Mesenchymal stem cell (in vitro differentiated cells and primary cell): ENCODE measurements around the gene F8A2.
"Not testable (repeated sequence)": the region's sequence is repeated elsewhere in the genome, so short reads cannot be mapped to it uniquely, and the experiment has no call there.

Experiments
- DNase-seq: peaks from one replicate; pipeline ENCODE4 v3.0.0-alpha.2; 2013
- H2AFZ ChIP-seq: one replicate; pipeline ENCODE4 v1.6.1; 2013; ENCODE audit warnings: low read depth, mild to moderate bottlenecking, control low read depth, inconsistent platforms, low read length, moderate library complexity
- H2AK5ac ChIP-seq: 2 replicates; pipeline ENCODE4 v1.6.1; 2013; ENCODE audit warnings: low read length, moderate library complexity, mild to moderate bottlenecking, inconsistent platforms; ENCODE audit not compliant: severe bottlenecking
- H2BK120ac ChIP-seq: one replicate; pipeline ENCODE4 v1.6.1; 2013; ENCODE audit warnings: low read depth, mild to moderate bottlenecking, inconsistent platforms, low read length, moderate library complexity
- H2BK12ac ChIP-seq, 2 experiments: one replicate each; pipeline ENCODE4 v1.6.1; 2013; ENCODE audit warnings: inconsistent platforms in 2 of 2, low read length in 2 of 2, mild to moderate bottlenecking in 2 of 2, moderate library complexity in 2 of 2, control low read depth in 1 of 2
- H2BK15ac ChIP-seq: one replicate; pipeline ENCODE4 v1.6.1; 2013; ENCODE audit warnings: mild to moderate bottlenecking, low read depth, inconsistent platforms; ENCODE audit not compliant: poor library complexity, severe bottlenecking
- H2BK5ac ChIP-seq: 2 replicates; pipeline ENCODE4 v1.6.1; 2013; ENCODE audit warnings: low read depth, mild to moderate bottlenecking, low read length, control low read depth, inconsistent platforms; ENCODE audit not compliant: poor library complexity, severe bottlenecking
- H3K14ac ChIP-seq, 2 experiments: one replicate each; pipeline ENCODE4 v1.6.1; 2013; ENCODE audit warnings: inconsistent platforms in 2 of 2, low read length in 2 of 2, control low read depth in 1 of 2, mild to moderate bottlenecking in 1 of 2, moderate library complexity in 1 of 2
- H3K18ac ChIP-seq, 2 experiments: one replicate each; pipeline ENCODE4 v1.6.1; 2013; ENCODE audit warnings: inconsistent platforms in 2 of 2, low read length in 2 of 2, control low read depth in 1 of 2, low read depth in 1 of 2, mild to moderate bottlenecking in 1 of 2
- H3K23ac ChIP-seq, 2 experiments: one replicate each; pipeline ENCODE4 v1.6.1; 2013; ENCODE audit warnings: inconsistent platforms in 2 of 2, low read length in 2 of 2, mild to moderate bottlenecking in 2 of 2, moderate library complexity in 2 of 2, control low read depth in 1 of 2
- H3K27ac ChIP-seq: 2 replicates; pipeline ENCODE4 v1.5.1; 2013; ENCODE audit warnings: mild to moderate bottlenecking, moderate library complexity, low read length, control low read depth, inconsistent platforms; ENCODE audit not compliant: poor library complexity, severe bottlenecking
- H3K27me3 ChIP-seq, 2 experiments: 2 replicates each; pipeline versions ENCODE4 v1.6.1 to v1.7.0; 2013; ENCODE audit warnings: low read length in 2 of 2, mild to moderate bottlenecking in 2 of 2, moderate library complexity in 2 of 2, control low read depth in 1 of 2, inconsistent platforms in 1 of 2; ENCODE audit not compliant: control insufficient read depth in 1 of 2, insufficient read depth in 1 of 2
- H3K36me3 ChIP-seq, 2 experiments: 2 replicates each; pipeline versions ENCODE4 v1.6.1 to v1.7.0; 2013; ENCODE audit warnings: low read length in 2 of 2, control low read depth in 1 of 2, inconsistent platforms in 1 of 2, low read depth in 1 of 2, mild to moderate bottlenecking in 1 of 2; ENCODE audit not compliant: insufficient read depth in 2 of 2, control insufficient read depth in 1 of 2
- H3K4ac ChIP-seq, 2 experiments: one replicate each; pipeline ENCODE4 v1.6.1; 2013; ENCODE audit warnings: inconsistent platforms in 2 of 2, low read length in 2 of 2, mild to moderate bottlenecking in 2 of 2, moderate library complexity in 2 of 2, control low read depth in 1 of 2, low read depth in 1 of 2
- H3K4me1 ChIP-seq: 2 replicates; pipeline ENCODE4 v1.6.1; 2013; ENCODE audit warnings: low read depth, low read length, control low read depth; ENCODE audit not compliant: control insufficient read depth, insufficient read depth
- H3K4me2 ChIP-seq: 2 replicates; pipeline ENCODE4 v1.6.1; 2013; ENCODE audit warnings: low read length, mild to moderate bottlenecking, inconsistent platforms; ENCODE audit not compliant: poor library complexity, severe bottlenecking
- H3K4me3 ChIP-seq, 2 experiments: 2 replicates each; pipeline versions ENCODE4 v1.5.1 to v1.7.0; 2013; ENCODE audit warnings: low read length in 2 of 2, mild to moderate bottlenecking in 2 of 2, control low read depth in 1 of 2, low read depth in 1 of 2; ENCODE audit not compliant: insufficient read depth in 1 of 2
- H3K79me1 ChIP-seq: replicated peaks from 2 replicates; pipeline ENCODE4 v1.6.1; 2013; ENCODE audit warnings: mild to moderate bottlenecking, control low read depth, low read length, inconsistent platforms; ENCODE audit not compliant: poor library complexity, severe bottlenecking
- H3K9ac ChIP-seq: 2 replicates; pipeline ENCODE4 v1.7.0; 2013; ENCODE audit warnings: mild to moderate bottlenecking, low read length, moderate library complexity
- H3K9me3 ChIP-seq: 2 replicates; pipeline ENCODE4 v1.7.0; 2013; ENCODE audit warnings: mild to moderate bottlenecking, low read length; ENCODE audit not compliant: control insufficient read depth
- H4K8ac ChIP-seq: one replicate; pipeline ENCODE4 v1.6.1; 2013; ENCODE audit warnings: inconsistent platforms, mild to moderate bottlenecking, low read length, moderate library complexity
- H4K91ac ChIP-seq: one replicate; pipeline ENCODE4 v1.6.1; 2013; ENCODE audit warnings: mild to moderate bottlenecking, low read length, inconsistent platforms
- WGBS: methylation state at CpG from one replicate; pipeline ENCODE4 v1.1.7; 2013; ENCODE audit warnings: mixed read lengths; 5-methylcytosine and 5-hydroxymethylcytosine counted together

Gene F8A2

DNA sequence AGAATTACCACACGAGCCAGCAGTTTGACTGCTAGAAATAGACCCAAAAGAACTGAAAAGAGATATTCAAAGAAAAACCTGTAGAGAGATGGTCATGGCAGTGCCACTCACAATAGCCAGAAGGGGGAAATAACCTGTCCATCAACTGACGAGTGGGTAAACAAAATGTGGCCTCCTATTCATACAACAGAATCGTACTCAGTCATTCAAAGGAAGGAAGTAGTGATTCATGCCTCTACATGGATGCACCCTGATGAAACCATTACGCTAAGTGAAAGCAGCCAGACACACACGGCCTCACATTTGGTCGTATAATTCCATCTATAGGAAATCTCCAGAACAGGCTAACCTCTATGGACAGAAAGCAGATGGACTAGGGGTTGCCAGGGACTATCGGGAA is 2.1 kb upstream of the F8A2 start:
- not testable (repeated sequence) for H2AK5ac ChIP-seq, H3K79me1 ChIP-seq, H3K4me2 ChIP-seq, H3K4me3 ChIP-seq, H3K18ac ChIP-seq, H2AFZ ChIP-seq, H3K9ac ChIP-seq, H3K36me3 ChIP-seq, H4K8ac ChIP-seq, H3K4me1 ChIP-seq, H2BK15ac ChIP-seq, H3K4ac ChIP-seq, H3K27ac ChIP-seq, H2BK120ac ChIP-seq, DNase-seq, H2BK5ac ChIP-seq, H4K91ac ChIP-seq, H3K9me3 ChIP-seq, H3K23ac ChIP-seq, H2BK12ac ChIP-seq, H3K27me3 ChIP-seq, H3K14ac ChIP-seq
- no CpG with 5 or more reads among the region's 7 CpGs for WGBS

DNA sequence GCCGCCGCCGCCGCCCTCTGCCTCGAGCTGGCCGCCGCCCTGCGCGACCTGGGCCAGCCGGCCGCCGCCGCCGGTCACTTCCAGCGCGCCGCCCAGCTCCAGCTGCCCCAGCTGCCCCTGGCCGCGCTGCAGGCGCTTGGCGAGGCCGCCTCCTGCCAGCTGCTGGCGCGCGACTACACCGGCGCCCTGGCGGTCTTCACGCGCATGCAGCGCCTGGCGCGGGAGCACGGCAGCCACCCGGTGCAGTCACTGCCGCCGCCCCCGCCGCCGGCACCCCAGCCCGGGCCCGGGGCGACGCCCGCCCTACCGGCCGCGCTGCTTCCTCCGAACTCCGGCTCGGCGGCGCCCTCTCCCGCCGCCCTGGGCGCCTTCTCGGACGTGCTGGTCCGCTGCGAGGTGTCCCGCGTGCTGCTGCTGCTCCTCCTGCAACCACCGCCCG is 653 bp downstream of the F8A2 start:
- not testable (repeated sequence) for H3K4ac ChIP-seq, H2BK120ac ChIP-seq, H2AFZ ChIP-seq, H4K8ac ChIP-seq, H3K18ac ChIP-seq, H2AK5ac ChIP-seq, H3K4me2 ChIP-seq, H3K79me1 ChIP-seq, H3K9me3 ChIP-seq, H3K4me3 ChIP-seq, H4K91ac ChIP-seq, H2BK15ac ChIP-seq, DNase-seq, H3K27ac ChIP-seq, H3K9ac ChIP-seq, H3K4me1 ChIP-seq, H2BK5ac ChIP-seq, H3K36me3 ChIP-seq, H3K14ac ChIP-seq, H3K23ac ChIP-seq, H3K27me3 ChIP-seq, H2BK12ac ChIP-seq
- WGBS = no CpG with 5 or more reads among the region's 64 CpGs

DNA sequence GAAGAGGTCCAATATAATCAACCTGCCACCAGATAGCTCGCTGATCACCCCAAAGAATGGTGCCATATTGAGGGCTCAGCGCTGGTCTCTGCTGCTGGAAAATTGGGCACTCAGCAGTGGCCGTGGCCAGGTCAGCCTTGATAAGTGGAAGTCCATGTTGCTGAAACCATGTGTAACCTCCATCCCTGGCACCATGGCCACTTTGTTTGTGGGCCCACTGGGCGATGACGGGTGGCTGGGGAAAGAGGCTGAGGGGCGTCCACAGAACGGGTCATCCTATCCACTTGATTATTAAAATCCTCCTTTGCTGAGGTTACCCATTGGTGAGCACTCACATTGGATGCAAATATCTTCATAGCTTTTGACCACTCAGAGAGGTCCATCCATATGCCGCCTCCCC is 7.7 kb downstream of the F8A2 start:
- Histone ChIP-seq H2BK5ac (no peak overlapping the region), H3K4me1 (no peaks in the 10 kb centered on the region), H3K36me3 (peaks cover 0 to 5% of the 10 kb centered on the region in 2 experiments), H3K4me3 (no peak overlapping the region), H3K23ac (no peak overlapping the region), H3K14ac (no peak overlapping the region), H3K18ac (no peak overlapping the region), H2BK12ac (no peak overlapping the region), H3K9me3 (peaks cover 6% of the 10 kb centered on the region), H3K27me3 (no peaks in the 10 kb centered on the region), H4K91ac (no peak overlapping the region), H2AK5ac (no peak overlapping the region), H4K8ac (no peak overlapping the region), H3K4ac (no peak overlapping the region), H3K79me1 (no peaks in the 10 kb centered on the region), H3K9ac (no peak overlapping the region), H3K4me2 (no peak overlapping the region), H2AFZ (no peak overlapping the region), H2BK120ac (no peak overlapping the region), H3K27ac (no peak overlapping the region), H2BK15ac (no peak overlapping the region)
- WGBS = 98% methylated on average over 8 of the region's 8 CpGs
- no peak for DNase-seq

DNA sequence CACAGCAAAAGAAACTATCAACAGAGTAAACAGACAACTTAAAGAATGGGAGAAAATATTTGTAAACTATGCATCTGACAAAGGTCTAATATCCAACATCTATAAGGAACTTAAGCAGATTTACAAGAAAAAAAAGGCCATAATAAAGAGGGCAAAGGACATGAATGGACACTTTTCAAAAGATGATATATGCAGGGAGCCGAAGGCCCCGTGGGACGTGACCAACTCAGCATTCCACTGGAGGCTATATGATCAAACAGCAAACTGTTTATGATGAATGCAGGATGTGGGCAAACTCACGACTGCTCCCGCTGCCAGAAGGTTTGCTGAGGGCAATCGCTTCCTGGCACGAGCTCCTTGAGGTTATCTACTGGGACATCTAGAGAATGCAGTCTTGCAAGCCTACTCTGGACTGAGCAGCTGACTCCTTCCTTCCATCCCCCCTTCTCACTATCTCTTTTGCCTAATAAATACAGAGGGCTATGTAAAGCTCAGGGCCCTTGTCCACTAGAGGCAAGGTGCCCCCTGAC is 12.9 kb downstream of the F8A2 start:
- H3K23ac ChIP-seq, H3K27me3 ChIP-seq, H3K4me1 ChIP-seq, H4K91ac ChIP-seq, H2BK15ac ChIP-seq, H2AFZ ChIP-seq, H2BK5ac ChIP-seq, H3K18ac ChIP-seq, H2AK5ac ChIP-seq, H2BK12ac ChIP-seq, H3K4me3 ChIP-seq, H3K4me2 ChIP-seq, H3K36me3 ChIP-seq, H4K8ac ChIP-seq, H3K79me1 ChIP-seq, H3K4ac ChIP-seq, H3K14ac ChIP-seq, H2BK120ac ChIP-seq, H3K27ac ChIP-seq, H3K9ac ChIP-seq: not testable (repeated sequence)
- peak; percentile 5 for DNase-seq
- 54% methylated on average over 7 of the region's 7 CpGs for WGBS
- H3K9me3 ChIP-seq = peaks cover 14% of the 10 kb centered on the region
